SK-N-SH (cell line): ENCODE measurements around the gene KCNB1.

Source experiments
- EZH2phosphoT487 ChIP-seq: fragments of 200-600 bp; sonication (generic); IDR thresholded peaks from 2 replicates; pipeline ENCODE4 v1.6.1; 2017; ENCODE audit warnings: low read depth, mixed run types, mild to moderate bottlenecking, antibody characterized with exemption, moderate library complexity, borderline replicate concordance
- TAF1 ChIP-seq: IDR thresholded peaks from 2 replicates; pipeline ENCODE4 v1.6.1; 2012; ENCODE audit warnings: low read depth, mild to moderate bottlenecking, low read length, moderate library complexity, borderline replicate concordance

DNA sequence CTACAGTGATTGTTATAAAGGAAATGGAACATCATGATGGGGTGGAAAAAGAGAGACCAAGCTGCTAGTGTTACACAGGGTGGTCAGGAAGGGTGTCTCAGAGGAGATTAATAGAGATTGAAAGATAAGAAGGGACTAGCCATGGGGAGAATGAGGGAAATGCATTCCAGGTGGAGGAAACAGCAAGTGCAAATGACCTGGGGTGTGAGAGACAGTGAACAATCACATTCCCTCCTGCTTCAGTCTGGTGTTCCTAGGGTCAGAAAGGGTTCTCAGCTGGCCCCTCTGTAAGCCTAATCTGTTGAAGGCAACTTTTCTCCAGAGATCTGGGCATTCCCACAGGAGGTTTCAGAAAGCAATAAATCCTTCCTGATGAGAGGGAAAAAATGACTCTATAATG lies 3.6 kb upstream of the KCNB1 start:
- TF ChIP-seq EZH2phosphoT487 = no peak
- no peak for TF ChIP-seq TAF1
